WTC11 (cell line): ENCODE data around the gene ARL6. TPM values are rescaled to one million over a fixed set of nuclear protein-coding genes. Genes with fewer than 3 reads are reported as not detected.

Experiments
- ATAC-seq: fragments of 200-7000 bp; cut with Tn5 transposase; 2 replicates; pipeline ENCODE4 v1.10.0; 2021; ENCODE audit warnings: mild to moderate bottlenecking, moderate library complexity
- CTCF ChIA-PET: fragments of 300-600 bp; sonication (Branson Sonifier 250); formaldehyde crosslinking; loops from one replicate; lab custom pipeline; 2021; ENCODE audit warnings: antibody characterized with exemption; lab: Charles Lee
- POLR2A ChIA-PET: fragments of 350-600 bp; sonication (Branson Sonifier 250); formaldehyde crosslinking; loops from one replicate; lab custom pipeline; 2021; ENCODE audit warnings: antibody characterized with exemption; lab: Charles Lee
- DNase-seq: peaks from one replicate; pipeline ENCODE4 v3.0.0; 2021; ENCODE audit warnings: low spot score
- H3K27ac Mint-ChIP-seq: 2 replicates; pipeline ENCODE4 v1.8.0; 2021; ENCODE audit warnings: mixed read lengths
- H3K27me3 Mint-ChIP-seq: 2 replicates; pipeline ENCODE4 v1.8.0; 2021; ENCODE audit warnings: low read depth, mild to moderate bottlenecking, moderate library complexity, mixed read lengths
- H3K36me3 Mint-ChIP-seq: 2 replicates; pipeline ENCODE4 v1.8.0; 2021; ENCODE audit warnings: mixed read lengths
- H3K4me1 Mint-ChIP-seq: 2 replicates; pipeline ENCODE4 v1.8.0; 2022; ENCODE audit warnings: mixed read lengths
- H3K4me3 Mint-ChIP-seq: 2 replicates; pipeline ENCODE4 v1.8.0; 2021; ENCODE audit warnings: mild to moderate bottlenecking, moderate library complexity, mixed read lengths
- H3K9me3 Mint-ChIP-seq: 2 replicates; pipeline ENCODE4 v1.8.0; 2021; ENCODE audit warnings: mixed read lengths
- CREB1 ChIP-seq: sonication (generic); formaldehyde crosslinking; IDR thresholded peaks from 2 replicates; pipeline ENCODE4 v1.8.0; 2023; ENCODE audit warnings: mild to moderate bottlenecking, missing genetic modification reagents
- ELF4 ChIP-seq: sonication (generic); formaldehyde crosslinking; IDR thresholded peaks from 2 replicates; pipeline ENCODE4 v1.8.1; 2022; ENCODE audit warnings: low read depth, mild to moderate bottlenecking, moderate library complexity, missing genetic modification reagents
- EMX1 ChIP-seq: fragments of 250-450 bp; sonication (Bioruptor Pico); IDR thresholded peaks from 2 replicates; pipeline ENCODE4 v1.8.0; 2021; ENCODE audit warnings: mild to moderate bottlenecking
- FOXP1 ChIP-seq: sonication (generic); formaldehyde crosslinking; IDR thresholded peaks from 2 replicates; pipeline ENCODE4 v1.8.0; 2022; ENCODE audit warnings: missing genetic modification reagents, mild to moderate bottlenecking, moderate library complexity, borderline replicate concordance
- GABPB1 ChIP-seq: sonication (generic); formaldehyde crosslinking; IDR thresholded peaks from 2 replicates; pipeline ENCODE4 v1.8.1; 2023; ENCODE audit warnings: mild to moderate bottlenecking, missing genetic modification reagents
- GTF2I ChIP-seq: fragments of 250-450 bp; sonication (Bioruptor Pico); conservative IDR thresholded peaks from 2 replicates; pipeline ENCODE4 v1.4.0; 2021; ENCODE audit warnings: mild to moderate bottlenecking
- NFATC4 ChIP-seq: fragments of 250-450 bp; sonication (Bioruptor Pico); IDR thresholded peaks from 2 replicates; pipeline ENCODE4 v1.9.0; 2021; ENCODE audit warnings: mild to moderate bottlenecking
- NFE2L1 ChIP-seq: sonication (generic); formaldehyde crosslinking; IDR thresholded peaks from 2 replicates; pipeline ENCODE4 v1.8.1; 2023; ENCODE audit warnings: missing genetic modification reagents
- OVOL2 ChIP-seq: fragments of 250-450 bp; sonication (Bioruptor Pico); IDR thresholded peaks from 2 replicates; pipeline ENCODE4 v1.9.0; 2021; ENCODE audit warnings: mild to moderate bottlenecking, borderline replicate concordance
- SMAD3 ChIP-seq: sonication (generic); formaldehyde crosslinking; IDR thresholded peaks from 2 replicates; pipeline ENCODE4 v1.8.0; 2022; ENCODE audit warnings: missing genetic modification reagents, mild to moderate bottlenecking, borderline replicate concordance
- ZBTB21 ChIP-seq: sonication (generic); formaldehyde crosslinking; IDR thresholded peaks from 2 replicates; pipeline ENCODE4 v1.8.1; 2023; ENCODE audit warnings: mild to moderate bottlenecking, missing genetic modification reagents, borderline replicate concordance
- ZNF423 ChIP-seq: fragments of 250-450 bp; sonication (Bioruptor Pico); IDR thresholded peaks from 2 replicates; pipeline ENCODE4 v2.1.2; 2022; ENCODE audit warnings: mild to moderate bottlenecking, moderate library complexity
- total RNA-seq: library from RNA; stranded (reverse); gene quantifications from 3 replicates; pipeline ENCODE4 v1.2.3, GENCODE V29; 2021
- TF ChIP-seq, protein P1 (sequence below): sonication (generic); formaldehyde crosslinking; IDR thresholded peaks from 2 replicates; pipeline ENCODE4 v1.8.1; 2022; ENCODE audit warnings: low read depth, missing genetic modification reagents, borderline replicate concordance
- TF ChIP-seq, protein P2 (sequence below): sonication (generic); formaldehyde crosslinking; IDR thresholded peaks from 2 replicates; pipeline ENCODE4 v1.8.1; 2023; ENCODE audit warnings: mild to moderate bottlenecking, missing genetic modification reagents, moderate library complexity
- TF ChIP-seq, protein P3 (sequence below): sonication (generic); formaldehyde crosslinking; IDR thresholded peaks from 2 replicates; pipeline ENCODE4 v1.8.0; 2022; ENCODE audit warnings: mild to moderate bottlenecking, missing genetic modification reagents
- TF ChIP-seq, protein P4 (sequence below): sonication (generic); formaldehyde crosslinking; IDR thresholded peaks from 2 replicates; pipeline ENCODE4 v1.8.1; 2023; ENCODE audit warnings: mild to moderate bottlenecking, moderate library complexity, missing genetic modification reagents
- TF ChIP-seq, protein P5 (sequence below): sonication (generic); formaldehyde crosslinking; IDR thresholded peaks from 2 replicates; pipeline ENCODE4 v1.8.0; 2022; ENCODE audit warnings: mild to moderate bottlenecking, missing genetic modification reagents
- TF ChIP-seq, protein P6 (sequence below): sonication (generic); formaldehyde crosslinking; IDR thresholded peaks from 2 replicates; pipeline ENCODE4 v1.8.1; 2022; ENCODE audit warnings: missing genetic modification reagents, borderline replicate concordance
- TF ChIP-seq, protein P7 (sequence below): sonication (generic); formaldehyde crosslinking; IDR thresholded peaks from 2 replicates; pipeline ENCODE4 v1.8.1; 2023; ENCODE audit warnings: mild to moderate bottlenecking, missing genetic modification reagents, moderate library complexity

The ARL6 gene
- total RNA-seq, 1 experiment from 2014 or later: 6.8 TPM

DNA sequence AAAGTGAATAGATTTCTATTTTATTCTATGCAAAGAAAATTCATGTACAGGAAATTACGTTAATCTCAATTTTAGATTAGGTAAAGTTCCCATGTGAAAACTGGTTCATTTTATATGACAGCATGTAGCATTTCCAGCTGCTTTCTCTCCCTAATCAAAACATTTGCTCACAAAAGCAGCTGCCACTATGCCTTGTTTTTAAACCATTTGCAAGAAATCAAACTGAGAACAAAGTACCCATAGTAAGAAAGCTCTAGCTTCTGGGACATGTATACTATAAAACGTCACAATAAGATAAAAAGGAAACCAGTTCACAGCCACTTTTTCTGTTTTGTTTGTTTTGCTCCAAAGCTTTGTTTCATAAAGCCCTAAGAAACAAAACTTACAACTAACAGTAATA is 52.3 kb downstream of the ARL6 start:
- DNase-seq (no peak), ATAC-seq (no peak)
- Mint-ChIP-seq H3K4me1 (peaks cover 23% of the 10 kb centered on the region), H3K4me3 (no peak overlapping the region), H3K27me3 (peaks cover 16% of the 10 kb centered on the region), H3K27ac (no peak overlapping the region), H3K9me3 (no peaks in the 10 kb centered on the region), H3K36me3 (no peaks in the 10 kb centered on the region)
- TF ChIP-seq, protein P1, sequence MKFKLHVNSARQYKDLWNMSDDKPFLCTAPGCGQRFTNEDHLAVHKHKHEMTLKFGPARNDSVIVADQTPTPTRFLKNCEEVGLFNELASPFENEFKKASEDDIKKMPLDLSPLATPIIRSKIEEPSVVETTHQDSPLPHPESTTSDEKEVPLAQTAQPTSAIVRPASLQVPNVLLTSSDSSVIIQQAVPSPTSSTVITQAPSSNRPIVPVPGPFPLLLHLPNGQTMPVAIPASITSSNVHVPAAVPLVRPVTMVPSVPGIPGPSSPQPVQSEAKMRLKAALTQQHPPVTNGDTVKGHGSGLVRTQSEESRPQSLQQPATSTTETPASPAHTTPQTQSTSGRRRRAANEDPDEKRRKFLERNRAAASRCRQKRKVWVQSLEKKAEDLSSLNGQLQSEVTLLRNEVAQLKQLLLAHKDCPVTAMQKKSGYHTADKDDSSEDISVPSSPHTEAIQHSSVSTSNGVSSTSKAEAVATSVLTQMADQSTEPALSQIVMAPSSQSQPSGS (CRISPR knock-in tag): no peak
- no peak for TF ChIP-seq GABPB1
- TF ChIP-seq, protein P2, sequence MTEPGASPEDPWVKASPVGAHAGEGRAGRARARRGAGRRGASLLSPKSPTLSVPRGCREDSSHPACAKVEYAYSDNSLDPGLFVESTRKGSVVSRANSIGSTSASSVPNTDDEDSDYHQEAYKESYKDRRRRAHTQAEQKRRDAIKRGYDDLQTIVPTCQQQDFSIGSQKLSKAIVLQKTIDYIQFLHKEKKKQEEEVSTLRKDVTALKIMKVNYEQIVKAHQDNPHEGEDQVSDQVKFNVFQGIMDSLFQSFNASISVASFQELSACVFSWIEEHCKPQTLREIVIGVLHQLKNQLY: no peak
- TF ChIP-seq NFE2L1 (CRISPR knock-in tag): no peak
- TF ChIP-seq, protein P3, sequence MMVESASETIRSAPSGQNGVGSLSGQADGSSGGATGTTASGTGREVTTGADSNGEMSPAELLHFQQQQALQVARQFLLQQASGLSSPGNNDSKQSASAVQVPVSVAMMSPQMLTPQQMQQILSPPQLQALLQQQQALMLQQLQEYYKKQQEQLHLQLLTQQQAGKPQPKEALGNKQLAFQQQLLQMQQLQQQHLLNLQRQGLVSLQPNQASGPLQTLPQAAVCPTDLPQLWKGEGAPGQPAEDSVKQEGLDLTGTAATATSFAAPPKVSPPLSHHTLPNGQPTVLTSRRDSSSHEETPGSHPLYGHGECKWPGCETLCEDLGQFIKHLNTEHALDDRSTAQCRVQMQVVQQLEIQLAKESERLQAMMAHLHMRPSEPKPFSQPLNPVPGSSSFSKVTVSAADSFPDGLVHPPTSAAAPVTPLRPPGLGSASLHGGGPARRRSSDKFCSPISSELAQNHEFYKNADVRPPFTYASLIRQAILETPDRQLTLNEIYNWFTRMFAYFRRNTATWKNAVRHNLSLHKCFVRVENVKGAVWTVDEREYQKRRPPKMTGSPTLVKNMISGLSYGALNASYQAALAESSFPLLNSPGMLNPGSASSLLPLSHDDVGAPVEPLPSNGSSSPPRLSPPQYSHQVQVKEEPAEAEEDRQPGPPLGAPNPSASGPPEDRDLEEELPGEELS (CRISPR knock-in tag): no peak
- TF ChIP-seq SMAD3 (CRISPR knock-in tag): no peak
- TF ChIP-seq, protein P4, sequence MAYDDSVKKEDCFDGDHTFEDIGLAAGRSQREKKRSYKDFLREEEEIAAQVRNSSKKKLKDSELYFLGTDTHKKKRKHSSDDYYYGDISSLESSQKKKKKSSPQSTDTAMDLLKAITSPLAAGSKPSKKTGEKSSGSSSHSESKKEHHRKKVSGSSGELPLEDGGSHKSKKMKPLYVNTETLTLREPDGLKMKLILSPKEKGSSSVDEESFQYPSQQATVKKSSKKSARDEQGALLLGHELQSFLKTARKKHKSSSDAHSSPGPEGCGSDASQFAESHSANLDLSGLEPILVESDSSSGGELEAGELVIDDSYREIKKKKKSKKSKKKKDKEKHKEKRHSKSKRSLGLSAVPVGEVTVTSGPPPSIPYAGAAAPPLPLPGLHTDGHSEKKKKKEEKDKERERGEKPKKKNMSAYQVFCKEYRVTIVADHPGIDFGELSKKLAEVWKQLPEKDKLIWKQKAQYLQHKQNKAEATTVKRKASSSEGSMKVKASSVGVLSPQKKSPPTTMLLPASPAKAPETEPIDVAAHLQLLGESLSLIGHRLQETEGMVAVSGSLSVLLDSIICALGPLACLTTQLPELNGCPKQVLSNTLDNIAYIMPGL (CRISPR knock-in tag): no peak
- TF ChIP-seq, protein P5, sequence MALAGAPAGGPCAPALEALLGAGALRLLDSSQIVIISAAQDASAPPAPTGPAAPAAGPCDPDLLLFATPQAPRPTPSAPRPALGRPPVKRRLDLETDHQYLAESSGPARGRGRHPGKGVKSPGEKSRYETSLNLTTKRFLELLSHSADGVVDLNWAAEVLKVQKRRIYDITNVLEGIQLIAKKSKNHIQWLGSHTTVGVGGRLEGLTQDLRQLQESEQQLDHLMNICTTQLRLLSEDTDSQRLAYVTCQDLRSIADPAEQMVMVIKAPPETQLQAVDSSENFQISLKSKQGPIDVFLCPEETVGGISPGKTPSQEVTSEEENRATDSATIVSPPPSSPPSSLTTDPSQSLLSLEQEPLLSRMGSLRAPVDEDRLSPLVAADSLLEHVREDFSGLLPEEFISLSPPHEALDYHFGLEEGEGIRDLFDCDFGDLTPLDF (CRISPR knock-in tag): no peak
- no peak for TF ChIP-seq GTF2I (CRISPR knock-in tag)
- TF ChIP-seq ZNF423 (CRISPR knock-in tag): no peak
- TF ChIP-seq NFATC4 (CRISPR knock-in tag): no peak
- no peak for TF ChIP-seq ZBTB21 (CRISPR knock-in tag)
- no peak for TF ChIP-seq EMX1 (CRISPR knock-in tag)
- no peak for TF ChIP-seq OVOL2 (CRISPR knock-in tag)
- no peak for TF ChIP-seq ELF4 (CRISPR knock-in tag)
- no peak for TF ChIP-seq FOXP1 (CRISPR knock-in tag)
- no peak for TF ChIP-seq CREB1 (CRISPR knock-in tag)
- TF ChIP-seq, protein P6, sequence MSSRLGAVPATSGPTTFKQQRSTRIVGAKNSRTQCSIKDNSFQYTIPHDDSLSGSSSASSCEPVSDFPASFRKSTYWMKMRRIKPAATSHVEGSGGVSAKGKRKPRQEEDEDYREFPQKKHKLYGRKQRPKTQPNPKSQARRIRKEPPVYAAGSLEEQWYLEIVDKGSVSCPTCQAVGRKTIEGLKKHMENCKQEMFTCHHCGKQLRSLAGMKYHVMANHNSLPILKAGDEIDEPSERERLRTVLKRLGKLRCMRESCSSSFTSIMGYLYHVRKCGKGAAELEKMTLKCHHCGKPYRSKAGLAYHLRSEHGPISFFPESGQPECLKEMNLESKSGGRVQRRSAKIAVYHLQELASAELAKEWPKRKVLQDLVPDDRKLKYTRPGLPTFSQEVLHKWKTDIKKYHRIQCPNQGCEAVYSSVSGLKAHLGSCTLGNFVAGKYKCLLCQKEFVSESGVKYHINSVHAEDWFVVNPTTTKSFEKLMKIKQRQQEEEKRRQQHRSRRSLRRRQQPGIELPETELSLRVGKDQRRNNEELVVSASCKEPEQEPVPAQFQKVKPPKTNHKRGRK (CRISPR knock-in tag): no peak
- TF ChIP-seq, protein P7, sequence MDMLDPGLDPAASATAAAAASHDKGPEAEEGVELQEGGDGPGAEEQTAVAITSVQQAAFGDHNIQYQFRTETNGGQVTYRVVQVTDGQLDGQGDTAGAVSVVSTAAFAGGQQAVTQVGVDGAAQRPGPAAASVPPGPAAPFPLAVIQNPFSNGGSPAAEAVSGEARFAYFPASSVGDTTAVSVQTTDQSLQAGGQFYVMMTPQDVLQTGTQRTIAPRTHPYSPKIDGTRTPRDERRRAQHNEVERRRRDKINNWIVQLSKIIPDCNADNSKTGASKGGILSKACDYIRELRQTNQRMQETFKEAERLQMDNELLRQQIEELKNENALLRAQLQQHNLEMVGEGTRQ (CRISPR knock-in tag): no peak
- ChIA-PET POLR2A (no interaction called here), CTCF (no interaction called here)
